Rectal smooth muscle tissue (tissue), 1 donor: Measurements from ENCODE around the gene UGT1A9.

Experiments
- H3K27ac ChIP-seq: one replicate; pipeline ENCODE4 v1.7.0; 2013; ENCODE audit warnings: low read depth, low read length, inconsistent platforms
- H3K27me3 ChIP-seq: one replicate; pipeline ENCODE4 v1.7.0; 2013; ENCODE audit warnings: low read length; ENCODE audit not compliant: control insufficient read depth, insufficient read depth
- H3K36me3 ChIP-seq: one replicate; pipeline ENCODE4 v1.7.0; 2013; ENCODE audit warnings: low read length; ENCODE audit not compliant: control insufficient read depth, insufficient read depth
- H3K4me1 ChIP-seq: one replicate; pipeline ENCODE4 v1.7.0; 2013; ENCODE audit warnings: low read length; ENCODE audit not compliant: control insufficient read depth, insufficient read depth
- H3K4me3 ChIP-seq: one replicate; pipeline ENCODE4 v1.7.0; 2013; ENCODE audit warnings: low read length
- H3K9ac ChIP-seq: one replicate; pipeline ENCODE4 v1.7.0; 2013; ENCODE audit warnings: low read length

The UGT1A9 gene

GRCh38 chr2:233799087-233799665, 127.5 kb downstream of the UGT1A9 start:
- H3K27me3 ChIP-seq: no peaks in the 10 kb centered on the region
- H3K36me3 ChIP-seq: no peaks in the 10 kb centered on the region
- no peak overlapping the region for H3K9ac ChIP-seq
- H3K27ac ChIP-seq: no peak overlapping the region
- no peaks in the 10 kb centered on the region for H3K4me1 ChIP-seq
- no peak overlapping the region for H3K4me3 ChIP-seq

GRCh38 chr2:233799716-233800115, 128.0 kb downstream of the UGT1A9 start:
- no peak overlapping the region for H3K9ac ChIP-seq
- no peak overlapping the region for H3K4me3 ChIP-seq

GRCh38 chr2:233800208-233800607, 128.5 kb downstream of the UGT1A9 start:
- no peaks in the 10 kb centered on the region for H3K27me3 ChIP-seq
- no peaks in the 10 kb centered on the region for H3K36me3 ChIP-seq
- no peak overlapping the region for H3K4me3 ChIP-seq
- H3K9ac ChIP-seq: no peak overlapping the region
- no peak overlapping the region for H3K27ac ChIP-seq
- no peaks in the 10 kb centered on the region for H3K4me1 ChIP-seq

More at GRCh38 chr2:233799716-233800115, 128.0 kb downstream of the UGT1A9 start:
- H3K27ac ChIP-seq: no peak overlapping the region
- H3K27me3 ChIP-seq: no peaks in the 10 kb centered on the region
- no peaks in the 10 kb centered on the region for H3K36me3 ChIP-seq
- H3K4me1 ChIP-seq: no peaks in the 10 kb centered on the region

- no peak overlapping the region for H3K27ac ChIP-seq
- H3K27me3 ChIP-seq: no peaks in the 10 kb centered on the region
- no peaks in the 10 kb centered on the region for H3K4me1 ChIP-seq
- H3K9ac ChIP-seq: no peak overlapping the region
- no peaks in the 10 kb centered on the region for H3K36me3 ChIP-seq
- H3K4me3 ChIP-seq: no peak overlapping the region
Observed at GRCh38 chr2:233801357-233802131, 129.8 kb downstream of the UGT1A9 start.

- Histone ChIP-seq H3K4me3 (no peak overlapping the region), H3K9ac (no peak overlapping the region), H3K27ac (no peak overlapping the region), H3K4me1 (no peaks in the 10 kb centered on the region), H3K36me3 (no peaks in the 10 kb centered on the region), H3K27me3 (no peaks in the 10 kb centered on the region)
Observed at GRCh38 chr2:233802132-233802815, 130.6 kb downstream of the UGT1A9 start.

- Histone ChIP-seq H3K27ac (no peak overlapping the region), H3K4me1 (no peaks in the 10 kb centered on the region), H3K9ac (no peak overlapping the region), H3K4me3 (no peak overlapping the region), H3K36me3 (no peaks in the 10 kb centered on the region), H3K27me3 (no peaks in the 10 kb centered on the region)
Observed at GRCh38 chr2:233803292-233803911, 131.7 kb downstream of the UGT1A9 start.

- Histone ChIP-seq H3K27me3 (no peaks in the 10 kb centered on the region), H3K9ac (no peak overlapping the region), H3K27ac (no peak overlapping the region), H3K4me1 (no peaks in the 10 kb centered on the region), H3K4me3 (no peak overlapping the region), H3K36me3 (no peaks in the 10 kb centered on the region)
Observed at GRCh38 chr2:233803994-233804393, 132.3 kb downstream of the UGT1A9 start.

- Histone ChIP-seq H3K4me3 (no peak overlapping the region), H3K27ac (no peak overlapping the region), H3K4me1 (no peaks in the 10 kb centered on the region), H3K9ac (no peak overlapping the region), H3K36me3 (no peaks in the 10 kb centered on the region), H3K27me3 (no peaks in the 10 kb centered on the region)
Observed at GRCh38 chr2:233807215-233807865, 135.6 kb downstream of the UGT1A9 start.

GRCh38 chr2:233807966-233808935, 136.6 kb downstream of the UGT1A9 start:
- no peaks in the 10 kb centered on the region for H3K36me3 ChIP-seq
- H3K27me3 ChIP-seq: no peaks in the 10 kb centered on the region
- no peak overlapping the region for H3K27ac ChIP-seq
- H3K4me3 ChIP-seq: no peak overlapping the region
- H3K9ac ChIP-seq: no peak overlapping the region
- H3K4me1 ChIP-seq: no peaks in the 10 kb centered on the region

- no peaks in the 10 kb centered on the region for H3K4me1 ChIP-seq
- H3K27me3 ChIP-seq: no peaks in the 10 kb centered on the region
- H3K9ac ChIP-seq: no peak overlapping the region
- H3K36me3 ChIP-seq: no peaks in the 10 kb centered on the region
- H3K4me3 ChIP-seq: no peak overlapping the region
- H3K27ac ChIP-seq: no peak overlapping the region
Observed at GRCh38 chr2:233810385-233810784, 138.7 kb downstream of the UGT1A9 start.

GRCh38 chr2:233811087-233811486, 139.4 kb downstream of the UGT1A9 start:
- Histone ChIP-seq H3K27me3 (no peaks in the 10 kb centered on the region), H3K36me3 (no peaks in the 10 kb centered on the region), H3K4me1 (no peaks in the 10 kb centered on the region)

More at GRCh38 chr2:233811087-233811486, 139.4 kb downstream of the UGT1A9 start:
- H3K27ac ChIP-seq: no peak overlapping the region
- H3K4me3 ChIP-seq: no peak overlapping the region
- no peak overlapping the region for H3K9ac ChIP-seq
